WTC11 (cell line): ENCODE results near the gene DYRK3. TPM values are rescaled to one million over a fixed set of nuclear protein-coding genes. Genes with fewer than 3 reads are reported as not detected.

ENCODE experiments used
- ATAC-seq: fragments of 200-7000 bp; cut with Tn5 transposase; 2 replicates; pipeline ENCODE4 v1.10.0; 2021; ENCODE audit warnings: mild to moderate bottlenecking, moderate library complexity
- CTCF ChIA-PET: fragments of 300-600 bp; sonication (Branson Sonifier 250); formaldehyde crosslinking; loops from one replicate; lab custom pipeline; 2021; ENCODE audit warnings: antibody characterized with exemption; lab: Charles Lee
- POLR2A ChIA-PET: fragments of 350-600 bp; sonication (Branson Sonifier 250); formaldehyde crosslinking; loops from one replicate; lab custom pipeline; 2021; ENCODE audit warnings: antibody characterized with exemption; lab: Charles Lee
- DNase-seq: peaks from one replicate; pipeline ENCODE4 v3.0.0; 2021; ENCODE audit warnings: low spot score
- H3K27ac Mint-ChIP-seq: 2 replicates; pipeline ENCODE4 v1.8.0; 2021; ENCODE audit warnings: mixed read lengths
- H3K27me3 Mint-ChIP-seq: 2 replicates; pipeline ENCODE4 v1.8.0; 2021; ENCODE audit warnings: low read depth, mild to moderate bottlenecking, moderate library complexity, mixed read lengths
- H3K36me3 Mint-ChIP-seq: 2 replicates; pipeline ENCODE4 v1.8.0; 2021; ENCODE audit warnings: mixed read lengths
- H3K4me1 Mint-ChIP-seq: 2 replicates; pipeline ENCODE4 v1.8.0; 2022; ENCODE audit warnings: mixed read lengths
- H3K4me3 Mint-ChIP-seq: 2 replicates; pipeline ENCODE4 v1.8.0; 2021; ENCODE audit warnings: mild to moderate bottlenecking, moderate library complexity, mixed read lengths
- H3K9me3 Mint-ChIP-seq: 2 replicates; pipeline ENCODE4 v1.8.0; 2021; ENCODE audit warnings: mixed read lengths
- ARID4B ChIP-seq: sonication (generic); formaldehyde crosslinking; IDR thresholded peaks from 2 replicates; pipeline ENCODE4 v1.8.0; 2023; ENCODE audit warnings: missing genetic modification reagents, mild to moderate bottlenecking, borderline replicate concordance
- CTCF ChIP-seq: fragments of 200-600 bp; IDR thresholded peaks from 2 replicates; pipeline ENCODE4 v1.8.0; 2022; ENCODE audit warnings: antibody characterized with exemption
- ELF4 ChIP-seq: sonication (generic); formaldehyde crosslinking; IDR thresholded peaks from 2 replicates; pipeline ENCODE4 v1.8.1; 2022; ENCODE audit warnings: low read depth, mild to moderate bottlenecking, moderate library complexity, missing genetic modification reagents
- GRHL2 ChIP-seq: fragments of 250-450 bp; sonication (Bioruptor Pico); IDR thresholded peaks from 2 replicates; pipeline ENCODE4 v1.8.0; 2022; ENCODE audit warnings: mild to moderate bottlenecking, moderate library complexity; ENCODE audit not compliant: insufficient replicate concordance, severe bottlenecking
- HMGA2 ChIP-seq: fragments of 250-450 bp; sonication (Bioruptor Pico); IDR thresholded peaks from 2 replicates; pipeline ENCODE4 v1.4.0; 2021; ENCODE audit warnings: mild to moderate bottlenecking, moderate library complexity
- JUN ChIP-seq: sonication (generic); formaldehyde crosslinking; IDR thresholded peaks from 2 replicates; pipeline ENCODE4 v1.8.0; 2023; ENCODE audit warnings: mild to moderate bottlenecking, missing genetic modification reagents
- SMAD3 ChIP-seq: sonication (generic); formaldehyde crosslinking; IDR thresholded peaks from 2 replicates; pipeline ENCODE4 v1.8.0; 2022; ENCODE audit warnings: missing genetic modification reagents, mild to moderate bottlenecking, borderline replicate concordance
- TP53 ChIP-seq: sonication (generic); formaldehyde crosslinking; IDR thresholded peaks from 2 replicates; pipeline ENCODE4 v1.8.1; 2023; ENCODE audit warnings: mild to moderate bottlenecking, missing genetic modification reagents
- total RNA-seq: library from RNA; stranded (reverse); gene quantifications from 3 replicates; pipeline ENCODE4 v1.2.3, GENCODE V29; 2021
- TF ChIP-seq, protein P1 (sequence below): sonication (generic); formaldehyde crosslinking; IDR thresholded peaks from 2 replicates; pipeline ENCODE4 v1.8.1; 2022; ENCODE audit warnings: missing genetic modification reagents, borderline replicate concordance
- TF ChIP-seq, protein P2 (sequence below): sonication (generic); formaldehyde crosslinking; conservative IDR thresholded peaks from 2 replicates; pipeline ENCODE4 v1.8.1; 2023; ENCODE audit warnings: mild to moderate bottlenecking, low read depth, missing genetic modification reagents, moderate library complexity
- TF ChIP-seq, protein P3 (sequence below): sonication (generic); formaldehyde crosslinking; IDR thresholded peaks from 2 replicates; pipeline ENCODE4 v1.8.0; 2022; ENCODE audit warnings: mild to moderate bottlenecking, missing genetic modification reagents
- TF ChIP-seq, protein P4 (sequence below): sonication (generic); formaldehyde crosslinking; IDR thresholded peaks from 2 replicates; pipeline ENCODE4 v1.8.1; 2023; ENCODE audit warnings: mild to moderate bottlenecking, missing genetic modification reagents, moderate library complexity
- TF ChIP-seq, protein P5 (sequence below): sonication (generic); formaldehyde crosslinking; IDR thresholded peaks from 2 replicates; pipeline ENCODE4 v1.8.1; 2023; ENCODE audit warnings: mild to moderate bottlenecking, missing genetic modification reagents, moderate library complexity

Gene DYRK3
- total RNA-seq, 1 experiment from 2014 or later: 7.8 TPM

- Mint-ChIP-seq H3K27me3 (peaks cover 52% of the 10 kb centered on the region), H3K36me3 (no peaks in the 10 kb centered on the region), H3K9me3 (no peaks in the 10 kb centered on the region), H3K4me3 (no peak overlapping the region), H3K27ac (no peak overlapping the region), H3K4me1 (peaks cover 21% of the 10 kb centered on the region)
- TF ChIP-seq, protein P1, sequence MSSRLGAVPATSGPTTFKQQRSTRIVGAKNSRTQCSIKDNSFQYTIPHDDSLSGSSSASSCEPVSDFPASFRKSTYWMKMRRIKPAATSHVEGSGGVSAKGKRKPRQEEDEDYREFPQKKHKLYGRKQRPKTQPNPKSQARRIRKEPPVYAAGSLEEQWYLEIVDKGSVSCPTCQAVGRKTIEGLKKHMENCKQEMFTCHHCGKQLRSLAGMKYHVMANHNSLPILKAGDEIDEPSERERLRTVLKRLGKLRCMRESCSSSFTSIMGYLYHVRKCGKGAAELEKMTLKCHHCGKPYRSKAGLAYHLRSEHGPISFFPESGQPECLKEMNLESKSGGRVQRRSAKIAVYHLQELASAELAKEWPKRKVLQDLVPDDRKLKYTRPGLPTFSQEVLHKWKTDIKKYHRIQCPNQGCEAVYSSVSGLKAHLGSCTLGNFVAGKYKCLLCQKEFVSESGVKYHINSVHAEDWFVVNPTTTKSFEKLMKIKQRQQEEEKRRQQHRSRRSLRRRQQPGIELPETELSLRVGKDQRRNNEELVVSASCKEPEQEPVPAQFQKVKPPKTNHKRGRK (CRISPR knock-in tag): no peak
- no peak for TF ChIP-seq JUN (CRISPR knock-in tag)
- no peak for TF ChIP-seq GRHL2 (CRISPR knock-in tag)
- TF ChIP-seq, protein P2, sequence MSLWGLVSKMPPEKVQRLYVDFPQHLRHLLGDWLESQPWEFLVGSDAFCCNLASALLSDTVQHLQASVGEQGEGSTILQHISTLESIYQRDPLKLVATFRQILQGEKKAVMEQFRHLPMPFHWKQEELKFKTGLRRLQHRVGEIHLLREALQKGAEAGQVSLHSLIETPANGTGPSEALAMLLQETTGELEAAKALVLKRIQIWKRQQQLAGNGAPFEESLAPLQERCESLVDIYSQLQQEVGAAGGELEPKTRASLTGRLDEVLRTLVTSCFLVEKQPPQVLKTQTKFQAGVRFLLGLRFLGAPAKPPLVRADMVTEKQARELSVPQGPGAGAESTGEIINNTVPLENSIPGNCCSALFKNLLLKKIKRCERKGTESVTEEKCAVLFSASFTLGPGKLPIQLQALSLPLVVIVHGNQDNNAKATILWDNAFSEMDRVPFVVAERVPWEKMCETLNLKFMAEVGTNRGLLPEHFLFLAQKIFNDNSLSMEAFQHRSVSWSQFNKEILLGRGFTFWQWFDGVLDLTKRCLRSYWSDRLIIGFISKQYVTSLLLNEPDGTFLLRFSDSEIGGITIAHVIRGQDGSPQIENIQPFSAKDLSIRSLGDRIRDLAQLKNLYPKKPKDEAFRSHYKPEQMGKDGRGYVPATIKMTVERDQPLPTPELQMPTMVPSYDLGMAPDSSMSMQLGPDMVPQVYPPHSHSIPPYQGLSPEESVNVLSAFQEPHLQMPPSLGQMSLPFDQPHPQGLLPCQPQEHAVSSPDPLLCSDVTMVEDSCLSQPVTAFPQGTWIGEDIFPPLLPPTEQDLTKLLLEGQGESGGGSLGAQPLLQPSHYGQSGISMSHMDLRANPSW (CRISPR knock-in tag): no peak
- TF ChIP-seq, protein P3, sequence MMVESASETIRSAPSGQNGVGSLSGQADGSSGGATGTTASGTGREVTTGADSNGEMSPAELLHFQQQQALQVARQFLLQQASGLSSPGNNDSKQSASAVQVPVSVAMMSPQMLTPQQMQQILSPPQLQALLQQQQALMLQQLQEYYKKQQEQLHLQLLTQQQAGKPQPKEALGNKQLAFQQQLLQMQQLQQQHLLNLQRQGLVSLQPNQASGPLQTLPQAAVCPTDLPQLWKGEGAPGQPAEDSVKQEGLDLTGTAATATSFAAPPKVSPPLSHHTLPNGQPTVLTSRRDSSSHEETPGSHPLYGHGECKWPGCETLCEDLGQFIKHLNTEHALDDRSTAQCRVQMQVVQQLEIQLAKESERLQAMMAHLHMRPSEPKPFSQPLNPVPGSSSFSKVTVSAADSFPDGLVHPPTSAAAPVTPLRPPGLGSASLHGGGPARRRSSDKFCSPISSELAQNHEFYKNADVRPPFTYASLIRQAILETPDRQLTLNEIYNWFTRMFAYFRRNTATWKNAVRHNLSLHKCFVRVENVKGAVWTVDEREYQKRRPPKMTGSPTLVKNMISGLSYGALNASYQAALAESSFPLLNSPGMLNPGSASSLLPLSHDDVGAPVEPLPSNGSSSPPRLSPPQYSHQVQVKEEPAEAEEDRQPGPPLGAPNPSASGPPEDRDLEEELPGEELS (CRISPR knock-in tag): no peak
- TF ChIP-seq TP53 (CRISPR knock-in tag): no peak
- no peak for TF ChIP-seq SMAD3 (CRISPR knock-in tag)
- no peak for TF ChIP-seq CTCF
- no peak for TF ChIP-seq ELF4
- TF ChIP-seq, protein P4, sequence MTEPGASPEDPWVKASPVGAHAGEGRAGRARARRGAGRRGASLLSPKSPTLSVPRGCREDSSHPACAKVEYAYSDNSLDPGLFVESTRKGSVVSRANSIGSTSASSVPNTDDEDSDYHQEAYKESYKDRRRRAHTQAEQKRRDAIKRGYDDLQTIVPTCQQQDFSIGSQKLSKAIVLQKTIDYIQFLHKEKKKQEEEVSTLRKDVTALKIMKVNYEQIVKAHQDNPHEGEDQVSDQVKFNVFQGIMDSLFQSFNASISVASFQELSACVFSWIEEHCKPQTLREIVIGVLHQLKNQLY (CRISPR knock-in tag): no peak
- TF ChIP-seq, protein P5, sequence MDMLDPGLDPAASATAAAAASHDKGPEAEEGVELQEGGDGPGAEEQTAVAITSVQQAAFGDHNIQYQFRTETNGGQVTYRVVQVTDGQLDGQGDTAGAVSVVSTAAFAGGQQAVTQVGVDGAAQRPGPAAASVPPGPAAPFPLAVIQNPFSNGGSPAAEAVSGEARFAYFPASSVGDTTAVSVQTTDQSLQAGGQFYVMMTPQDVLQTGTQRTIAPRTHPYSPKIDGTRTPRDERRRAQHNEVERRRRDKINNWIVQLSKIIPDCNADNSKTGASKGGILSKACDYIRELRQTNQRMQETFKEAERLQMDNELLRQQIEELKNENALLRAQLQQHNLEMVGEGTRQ (CRISPR knock-in tag): no peak
- no peak for TF ChIP-seq HMGA2 (CRISPR knock-in tag)
- TF ChIP-seq ARID4B: no peak
- DNase-seq (no peak), ATAC-seq (no peak)
- ChIA-PET POLR2A (no interaction called here), CTCF (interaction anchor here (1.1 kb wide), 1 partner anchor 10 kb away, joined by 3 read pairs; no protein-coding TSS in a partner anchor)
Measured at GRCh38 chr1:206682111-206682510, 46.8 kb downstream of the DYRK3 start.
